DLD1 (cell line): Measurements from ENCODE around the gene OR1E2.
"Not testable (repeated sequence)": the region's sequence is repeated elsewhere in the genome, so short reads cannot be mapped to it uniquely, and the experiment has no call there.

Experiments
- in situ Hi-C: cut with HindIII; loops from 2 replicates; pipeline ENCODE4 v1.10.0; 2017; ENCODE audit warnings: low sequenced_read_pairs

OR1E2 gene

GRCh38 chr17:3398310-3398709 lies 35.3 kb downstream of the OR1E2 start, which contains the start of gene OR1E1:
Gene OR1E1 (minus strand): TSS chr17:3398410. CDS start chr17:3398410, 0 bp downstream.
- in situ Hi-C loops = no loop called here

GRCh38 chr17:3397801-3398200 lies 35.8 kb downstream of the OR1E2 start:
- in situ Hi-C loops = not testable (repeated sequence)

GRCh38 chr17:3389791-3390190 lies 43.9 kb downstream of the OR1E2 start:
- in situ Hi-C loops = no loop called here

GRCh38 chr17:3385869-3386816 lies 47.5 kb downstream of the OR1E2 start, which contains the start of gene OR3A2:
Gene OR3A2 (minus strand): TSS chr17:3386308.
- in situ Hi-C loops = no loop called here
